Measurements from ENCODE around the gene DDX10. TPM values are rescaled to one million over a fixed set of nuclear protein-coding genes. Genes with fewer than 3 reads are reported as not detected.

DDX10 gene
- total and polyA plus RNA-seq, 8 donors: 16.5 to 32.8 (median 28.9) TPM

GRCh38 chr11:108654994-108655631 lies 9.8 kb upstream of the DDX10 start:
- peak; percentile 29 to 46 for TF ChIP-seq CTCF (IDR thresholded peaks at IDR 0.05)
- Histone ChIP-seq H3K4me1 (no peaks in the 10 kb centered on the region), H3K36me3 (no peaks in the 10 kb centered on the region), H3K4me3 (no peak overlapping the region), H3K27me3 (peaks cover 4% of the 10 kb centered on the region in 2 donors), H3K9me3 (no peaks in the 10 kb centered on the region), H3K27ac (no peak overlapping the region)
- DNase-seq (peak in 2 of 4 donors; percentile 13 to 41), ATAC-seq (peak; percentile 86)
- intact Hi-C loops (cut with DNase I): no loop called here

- Histone ChIP-seq H3K27ac (no peak overlapping the region), H3K4me1 (peaks cover 5 to 28% of the 10 kb centered on the region in 2 donors), H3K9me3 (no peaks in the 10 kb centered on the region), H3K4me3 (no peak overlapping the region), H3K27me3 (peaks cover 4% of the 10 kb centered on the region in 2 donors), H3K36me3 (no peaks in the 10 kb centered on the region)
- TF ChIP-seq CTCF (IDR thresholded peaks at IDR 0.05): no peak
- intact Hi-C loops (cut with DNase I): no loop called here
- DNase-seq (no peak), ATAC-seq (no peak)
Measured at GRCh38 chr11:108662700-108663099, 2.2 kb upstream of the DDX10 start.

- no peaks in the 10 kb centered on the region for H3K9me3 ChIP-seq
- intact Hi-C loops (cut with DNase I): no loop called here
- no peak for DNase-seq
Measured at GRCh38 chr11:108663154-108663877, 1.6 kb upstream of the DDX10 start.

GRCh38 chr11:108666373-108666772 lies 1.5 kb downstream of the DDX10 start:
- Histone ChIP-seq H3K27ac (no peak overlapping the region), H3K4me3 (no peak overlapping the region), H3K4me1 (peaks cover 5 to 36% of the 10 kb centered on the region in 2 donors), H3K36me3 (no peaks in the 10 kb centered on the region), H3K27me3 (no peaks in the 10 kb centered on the region), H3K9me3 (no peaks in the 10 kb centered on the region)
- intact Hi-C loops (cut with DNase I): no loop called here
- no peak for DNase-seq
- TF ChIP-seq CTCF (IDR thresholded peaks at IDR 0.05): no peak
- ATAC-seq: no peak

More at GRCh38 chr11:108663154-108663877, 1.6 kb upstream of the DDX10 start:
- Histone ChIP-seq H3K4me1 (peaks cover 5 to 32% of the 10 kb centered on the region in 2 donors), H3K36me3 (no peaks in the 10 kb centered on the region), H3K27ac (no peak overlapping the region), H3K27me3 (peaks cover 0 to under 1% of the 10 kb centered on the region in 2 donors), H3K4me3 (no peak overlapping the region)
- no peak for TF ChIP-seq CTCF (IDR thresholded peaks at IDR 0.05)
- ATAC-seq: no peak

GRCh38 chr11:108669286-108669685 lies 4.4 kb downstream of the DDX10 start:
- Histone ChIP-seq H3K36me3 (no peaks in the 10 kb centered on the region), H3K4me3 (no peak overlapping the region), H3K4me1 (peaks cover 11 to 35% of the 10 kb centered on the region in 2 donors), H3K27ac (no peak overlapping the region), H3K9me3 (no peaks in the 10 kb centered on the region), H3K27me3 (no peaks in the 10 kb centered on the region)
- intact Hi-C loops (cut with DNase I): no loop called here
- TF ChIP-seq CTCF (IDR thresholded peaks at IDR 0.05): no peak
- ATAC-seq: no peak
- no peak for DNase-seq

Data from left lung (tissue), 10 donors.